GM19025 (cell line): ENCODE measurements around the gene STRA6.

Experiments
- ATAC-seq: cut with Tn5 transposase; IDR thresholded peaks from one replicate; pipeline ENCODE4 v1.9.1; 2021; ENCODE audit warnings: mild to moderate bottlenecking, low read depth, moderate library complexity; ENCODE audit not compliant: unreplicated experiment

STRA6 gene

GRCh38 chr15:74208901-74209559 lies 6.4 kb upstream of the STRA6 start:
- no peak for ATAC-seq

DNA sequence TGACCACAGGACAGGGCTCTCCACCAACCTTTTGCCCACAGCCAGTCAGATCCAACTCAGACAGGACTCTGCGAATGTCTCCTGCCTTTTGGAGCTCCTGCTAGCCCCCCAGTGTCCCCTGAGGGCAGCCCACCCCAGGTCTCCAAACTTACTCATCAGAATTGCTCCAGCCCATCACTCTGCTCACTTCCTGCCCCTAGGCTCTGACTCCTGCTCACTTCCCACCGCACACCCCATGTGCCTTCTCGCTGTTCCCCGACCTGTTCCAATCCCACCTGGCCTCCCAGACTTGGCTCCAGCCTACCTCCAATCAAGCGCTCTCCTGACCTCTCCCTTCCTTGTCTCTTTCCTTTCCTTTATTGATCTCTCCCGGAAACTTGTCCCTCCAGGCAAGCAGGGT lies 5.9 kb upstream of the STRA6 start:
- ATAC-seq = no peak

GRCh38 chr15:74207652-74208440 lies 5.3 kb upstream of the STRA6 start:
- no peak for ATAC-seq

- no peak for ATAC-seq
Measured at GRCh38 chr15:74206801-74207281, 4.3 kb upstream of the STRA6 start.

- ATAC-seq = no peak
Measured at GRCh38 chr15:74205582-74205947, 3.0 kb upstream of the STRA6 start.

DNA sequence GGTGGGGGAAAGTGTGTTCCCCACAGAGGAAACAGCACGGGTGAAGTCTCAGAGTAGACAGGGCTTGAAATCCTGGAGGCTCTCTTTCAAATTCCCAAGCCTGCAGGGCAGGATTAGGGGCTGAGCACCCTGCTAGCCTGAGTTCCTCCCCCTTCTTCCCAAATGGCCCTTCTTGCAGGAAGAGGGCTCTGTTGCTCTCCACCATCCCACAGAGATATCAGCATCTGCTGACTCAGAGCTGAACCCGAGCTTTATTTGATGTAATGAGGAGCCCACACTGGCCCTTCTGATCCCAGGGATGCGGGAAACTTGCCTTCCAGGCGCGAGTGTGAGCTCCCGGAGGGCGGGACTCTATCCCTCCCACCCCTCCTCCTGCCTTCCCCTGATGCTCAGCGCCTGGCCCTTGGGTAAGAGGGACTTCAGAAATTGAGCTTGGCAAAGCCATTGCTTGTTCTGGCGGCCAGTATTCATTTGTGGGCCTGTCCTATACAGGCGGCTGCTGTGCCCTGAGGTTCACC lies 1.4 kb upstream of the STRA6 start:
- no peak for ATAC-seq

DNA sequence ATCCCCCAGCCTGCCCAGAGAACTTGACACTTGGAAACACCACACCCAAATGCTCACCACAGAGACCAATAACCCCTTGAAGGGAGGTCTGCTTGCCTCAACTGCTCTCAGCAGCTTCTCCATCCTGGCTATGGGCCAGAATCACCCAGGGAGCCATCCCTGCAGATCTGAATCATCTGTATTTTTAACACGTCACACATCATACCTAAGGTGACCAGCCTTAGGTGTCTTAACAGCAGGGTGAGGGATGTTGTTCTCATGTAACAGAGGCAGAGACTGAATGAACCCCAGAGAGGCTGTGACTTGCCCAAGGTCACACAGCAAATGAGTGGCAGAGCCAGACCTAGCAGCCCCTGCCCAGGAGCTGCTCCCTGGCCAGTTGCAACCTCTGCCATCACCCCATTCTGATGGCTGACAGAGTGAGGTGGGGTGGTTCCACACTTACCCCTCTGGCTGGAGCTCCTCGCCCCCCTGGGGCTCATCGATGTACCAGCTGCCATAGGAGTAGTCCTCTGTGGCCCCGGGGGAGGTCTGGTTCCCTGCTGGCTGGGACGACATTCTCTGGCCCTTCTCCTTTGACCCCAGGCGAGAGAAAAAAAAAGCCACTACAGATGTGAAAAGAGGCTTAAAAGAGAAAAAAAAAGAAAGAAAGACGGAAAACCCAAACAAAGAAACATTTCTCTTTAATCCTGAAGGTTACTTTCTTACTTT lies 722 bp downstream of the STRA6 start:
- ATAC-seq = no peak

DNA sequence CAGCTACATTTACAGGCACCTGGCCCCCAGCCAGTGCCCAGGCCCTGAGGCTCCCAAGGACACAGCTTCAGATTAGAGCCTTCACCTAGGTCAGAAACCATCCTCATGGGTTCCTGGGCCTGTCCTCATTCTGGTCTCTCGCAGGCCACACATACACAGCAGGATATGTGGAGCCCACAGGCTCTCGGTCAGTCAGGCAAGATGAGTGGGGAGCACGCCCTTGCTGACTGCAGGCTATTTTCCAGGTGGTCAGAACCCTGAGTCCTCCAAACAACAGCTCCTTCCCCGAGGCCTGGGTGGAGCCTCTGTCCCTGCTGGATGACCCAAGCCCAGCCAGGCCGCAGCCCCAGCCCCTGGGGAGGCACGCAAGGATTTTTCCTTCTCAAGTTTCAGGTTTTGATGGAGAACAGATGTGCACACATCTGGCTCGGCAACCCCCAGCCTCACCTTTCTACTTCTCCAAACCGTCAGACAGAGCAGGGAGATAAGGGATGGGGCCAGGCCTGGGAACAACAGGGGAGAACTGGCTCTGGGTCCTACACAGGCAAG lies 1.6 kb downstream of the STRA6 start:
- no peak for ATAC-seq

GRCh38 chr15:74200412-74200815 lies 2.2 kb downstream of the STRA6 start:
- no peak for ATAC-seq

- no peak for ATAC-seq
Measured at GRCh38 chr15:74199297-74199652, 3.3 kb downstream of the STRA6 start.

GRCh38 chr15:74197176-74197965 lies 5.2 kb downstream of the STRA6 start:
- no peak for ATAC-seq

DNA sequence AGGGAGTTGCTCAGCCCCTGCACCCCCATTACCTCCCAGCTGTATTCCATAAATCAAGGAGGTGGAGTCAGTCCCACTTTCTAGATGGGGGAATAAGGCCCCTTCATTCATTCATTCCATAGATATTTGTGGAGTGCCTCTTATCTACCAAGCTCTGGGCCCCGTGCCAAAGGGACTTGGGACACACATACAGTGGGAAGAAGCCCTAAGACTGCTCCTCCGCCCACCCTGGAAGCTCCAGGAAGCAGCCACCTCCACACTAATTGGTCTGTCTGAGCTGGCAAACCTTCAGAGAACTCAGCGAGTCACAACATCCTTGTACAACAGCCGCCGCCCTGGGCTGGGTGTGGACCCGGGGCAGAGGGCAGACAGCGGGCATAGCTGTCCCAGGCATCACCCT lies 6.4 kb downstream of the STRA6 start:
- no peak for ATAC-seq

- ATAC-seq = no peak
Measured at GRCh38 chr15:74194572-74195559, 7.7 kb downstream of the STRA6 start.

- no peak for ATAC-seq
Measured at GRCh38 chr15:74193905-74194304, 8.7 kb downstream of the STRA6 start.

DNA sequence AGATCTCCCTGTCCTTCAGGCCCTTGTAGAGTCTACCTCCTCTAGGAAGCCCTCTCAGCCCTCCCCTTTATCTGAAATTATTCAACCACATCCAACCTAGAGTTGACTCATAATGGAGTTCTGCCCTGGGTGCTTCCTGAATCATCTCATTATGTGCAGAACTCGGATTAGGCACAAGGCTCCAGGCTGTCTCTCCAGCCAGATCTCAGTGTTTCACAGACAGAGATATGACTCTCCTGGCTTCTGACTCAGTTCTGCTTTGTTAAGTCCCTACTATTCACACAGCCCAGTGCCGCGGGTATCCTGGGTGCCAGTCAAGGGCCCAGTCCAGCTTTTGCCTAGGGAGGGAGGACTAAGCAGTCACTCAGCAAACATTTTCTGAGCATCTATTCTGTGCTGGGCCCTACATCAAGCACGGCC lies 9.3 kb downstream of the STRA6 start:
- ATAC-seq = no peak

DNA sequence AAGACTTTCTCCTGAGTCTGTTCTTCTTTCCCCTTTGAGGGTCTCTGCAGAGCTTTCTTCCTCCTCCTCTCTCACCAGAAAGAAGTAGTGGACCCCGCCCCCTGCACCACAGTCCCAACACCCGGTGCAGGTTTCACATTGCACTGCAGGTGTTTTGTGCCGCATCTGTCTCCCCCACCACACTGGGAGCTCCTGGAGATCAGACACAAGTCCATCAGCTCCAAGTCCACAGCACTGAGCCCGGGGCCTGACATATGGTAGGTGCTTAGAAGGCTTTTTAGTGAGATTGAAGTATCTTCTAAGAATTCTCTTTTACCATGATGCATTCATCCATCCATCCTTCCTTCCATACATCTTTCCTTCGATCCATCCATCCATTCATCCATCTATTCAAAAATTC lies 9.8 kb downstream of the STRA6 start:
- no peak for ATAC-seq

GRCh38 chr15:74191798-74192197 lies 10.8 kb downstream of the STRA6 start:
- ATAC-seq = no peak

GRCh38 chr15:74188216-74188615 lies 14.4 kb downstream of the STRA6 start:
- no peak for ATAC-seq

DNA sequence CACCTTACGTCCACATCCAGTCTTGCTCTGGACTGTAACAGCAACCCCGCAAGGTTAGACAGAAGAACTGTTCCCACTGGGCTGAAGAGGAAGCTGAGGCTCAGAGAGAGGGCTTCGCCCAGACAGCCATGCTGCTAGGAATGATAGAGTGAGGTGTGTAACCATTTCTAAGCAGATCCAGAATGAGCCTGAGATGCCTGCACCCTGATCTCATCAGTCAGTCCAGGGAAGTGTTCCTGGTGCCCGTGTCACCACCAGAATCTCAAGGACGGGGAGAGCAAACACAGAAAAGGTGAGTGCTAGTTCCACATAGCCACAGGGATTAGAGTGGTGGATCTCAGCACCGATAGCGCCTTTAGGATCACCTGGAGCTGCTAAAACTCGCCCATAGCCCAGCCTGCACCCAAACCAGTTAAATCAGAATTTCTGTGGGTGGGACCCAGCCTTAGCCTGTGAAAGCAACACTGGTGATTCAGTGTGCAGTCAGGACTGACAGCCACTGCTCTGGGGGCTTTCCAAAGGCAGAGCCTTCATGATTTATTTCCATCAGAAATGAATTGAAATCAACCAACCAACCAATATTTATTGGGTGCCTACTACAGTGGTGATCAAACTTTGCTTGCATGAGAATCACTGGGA lies 16.8 kb downstream of the STRA6 start:
- no peak for ATAC-seq
